Ureter (tissue), 1 donor: ENCODE measurements around the gene SYNCRIP. TPM values are rescaled to one million over a fixed set of nuclear protein-coding genes. Genes with fewer than 3 reads are reported as not detected.
"Not testable (repeated sequence)": the region's sequence is repeated elsewhere in the genome, so short reads cannot be mapped to it uniquely, and the experiment has no call there.

Experiments used
- DNase-seq: peaks from one replicate; pipeline ENCODE4 v3.0.0-alpha.2; 2020; ENCODE audit warnings: low spot score
- total RNA-seq: library from RNA; stranded (reverse); gene quantifications from one replicate; pipeline ENCODE4 v1.2.4, GENCODE V29; 2023
- donor health status: DM: yes; HTN: yes; CAD: no.

SYNCRIP gene
- 124 TPM for total RNA-seq

DNA sequence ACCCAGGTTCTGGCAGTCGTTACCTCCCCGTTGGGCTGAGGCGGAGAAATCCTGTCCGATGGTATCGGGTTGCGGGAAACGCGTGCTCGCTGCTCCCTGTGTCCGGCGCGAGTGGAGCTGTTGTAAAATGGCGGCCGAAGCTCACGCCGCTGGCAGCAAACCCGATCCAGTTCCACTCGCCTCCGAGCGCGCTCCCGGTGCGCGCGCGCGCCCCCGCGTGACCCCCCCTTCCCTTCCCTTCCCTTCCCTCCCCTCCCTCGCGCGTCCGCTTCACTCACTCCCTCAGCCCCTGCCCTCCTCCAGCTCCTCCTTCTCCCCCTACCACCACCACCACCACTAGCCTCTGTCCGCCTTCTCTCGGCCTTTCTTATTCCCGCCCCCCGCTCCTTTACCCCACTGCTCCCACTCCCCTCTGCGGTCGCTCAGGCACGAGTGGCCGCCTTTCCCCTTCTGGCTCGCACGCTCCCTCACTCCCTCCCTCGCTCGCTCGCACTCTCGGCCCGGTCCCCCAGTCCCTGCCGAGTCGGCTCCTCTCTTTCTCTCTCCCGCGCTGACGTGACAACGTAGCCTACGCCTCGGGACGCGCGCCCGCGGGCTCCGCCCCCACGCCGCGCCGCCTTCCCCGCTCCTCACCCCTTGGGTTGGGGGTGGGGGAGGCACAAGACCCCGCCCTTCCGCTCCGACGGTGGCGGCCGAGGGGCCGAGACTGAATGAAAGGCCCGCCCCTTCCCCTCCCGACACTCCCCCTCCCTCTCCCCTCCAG, at the start of gene SYNCRIP:
Gene SYNCRIP, minus strand, starts transcription at position 113 of the 763 bp plus-strand sequence. CDS start 1,447 bp downstream, outside the sequence.
- peak; percentile 100 for DNase-seq

DNA sequence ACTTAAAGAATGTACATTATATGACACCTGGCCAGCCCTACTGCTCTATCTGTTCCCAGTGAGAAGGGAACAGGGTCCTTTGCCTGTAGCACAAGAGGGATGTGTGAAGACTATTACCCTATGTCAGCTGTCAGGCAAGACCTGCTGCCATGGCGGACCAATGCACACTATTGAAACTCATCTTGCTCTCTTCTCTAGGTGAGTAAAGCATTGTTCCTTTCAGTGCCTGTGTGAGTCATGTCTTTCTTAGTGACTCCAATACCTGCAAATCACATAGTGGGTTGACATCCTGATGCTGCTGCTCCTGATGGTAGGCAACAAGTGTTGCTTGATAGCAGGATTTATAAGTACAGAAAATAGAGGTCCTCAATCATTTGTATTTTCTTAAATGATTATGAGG, 48.8 kb upstream of the SYNCRIP start:
- no peak for DNase-seq

DNA sequence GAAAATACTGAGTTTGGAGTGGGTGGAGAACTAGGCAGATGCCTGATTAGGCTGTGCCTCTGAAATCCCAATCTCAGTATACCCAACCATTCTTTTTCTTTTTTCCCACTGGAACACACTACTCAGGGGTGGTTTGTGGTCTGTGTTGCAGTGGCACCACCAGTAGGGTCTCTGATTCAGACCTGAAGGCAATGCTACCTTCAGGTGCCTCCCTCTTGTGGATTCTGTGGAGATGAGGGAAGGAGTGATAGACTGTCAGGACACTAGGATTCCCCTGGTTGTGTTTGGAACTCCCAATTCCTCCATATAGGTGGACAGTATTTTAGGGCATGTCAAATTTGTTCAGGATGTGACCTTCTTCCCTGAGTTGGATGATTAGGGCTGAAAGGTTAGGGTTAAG, 47.4 kb upstream of the SYNCRIP start:
- DNase-seq = no peak

DNA sequence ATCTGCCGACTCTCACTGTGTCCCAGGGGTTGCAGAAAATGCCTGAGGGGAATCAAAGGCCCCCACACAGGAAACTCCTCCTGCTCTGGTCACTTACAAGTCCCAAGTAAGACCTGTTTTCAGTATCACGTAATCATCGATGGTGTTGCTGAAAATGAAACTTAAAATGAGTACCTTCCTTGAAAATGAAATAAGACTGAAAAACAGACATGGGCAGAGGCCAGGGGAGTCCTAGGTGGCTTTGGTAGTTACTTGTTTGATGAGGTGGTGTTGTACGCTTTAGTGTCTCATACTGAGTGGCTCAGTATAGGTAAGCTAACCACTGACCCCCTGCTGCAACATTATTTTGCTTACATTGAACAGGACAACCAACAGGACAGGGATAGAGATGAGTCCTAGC, 43.0 kb upstream of the SYNCRIP start:
- DNase-seq = no peak

DNA sequence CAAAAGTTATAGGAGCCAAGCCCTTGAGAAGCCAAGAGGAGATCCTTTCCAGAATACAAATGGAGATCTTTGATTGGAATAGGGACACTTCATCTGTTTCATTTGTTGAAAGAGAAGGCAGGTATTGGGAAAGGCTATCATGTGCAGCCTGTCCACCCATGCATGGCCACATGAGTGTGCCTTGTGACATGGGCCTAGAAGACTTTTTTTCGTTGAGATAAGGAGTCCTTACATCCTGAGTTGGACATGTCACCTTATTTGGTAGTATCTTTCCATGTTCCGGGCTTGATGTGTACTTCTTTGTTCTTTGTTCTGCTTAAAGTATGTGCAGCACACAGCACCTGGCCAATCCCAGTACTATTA, 42.1 kb upstream of the SYNCRIP start:
- no peak for DNase-seq

DNA sequence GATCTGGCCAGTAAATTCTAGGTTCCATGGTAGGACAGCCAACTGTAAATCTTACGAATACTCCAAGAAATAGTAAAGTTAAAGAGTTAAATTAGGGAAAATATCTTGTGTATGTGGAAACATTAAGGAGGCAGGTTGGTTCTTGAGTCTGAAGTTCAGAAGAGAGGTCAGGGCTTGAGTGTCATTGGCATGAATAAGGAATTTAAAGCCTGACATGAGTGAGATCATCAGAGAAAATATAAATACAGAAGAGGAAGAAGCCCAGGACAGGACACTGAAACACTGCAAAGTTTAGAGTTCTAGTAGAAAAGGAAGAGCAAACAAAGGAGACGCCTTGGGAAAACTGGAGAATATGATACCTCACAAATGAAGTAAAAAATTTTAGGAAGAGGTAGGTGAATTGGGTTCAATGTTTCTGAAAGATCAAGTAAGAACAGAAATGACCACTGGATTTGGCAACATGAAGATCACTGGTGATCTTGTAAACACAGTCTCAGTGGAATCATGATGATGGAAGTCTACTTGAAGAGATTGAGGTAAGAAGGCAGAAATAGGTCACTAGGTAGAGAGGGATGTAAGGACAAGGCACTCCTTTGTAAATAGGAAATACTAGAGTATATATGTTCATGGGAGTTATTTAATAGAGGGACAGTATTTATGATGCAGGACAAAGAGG, 41.6 kb upstream of the SYNCRIP start:
- no peak for DNase-seq

DNA sequence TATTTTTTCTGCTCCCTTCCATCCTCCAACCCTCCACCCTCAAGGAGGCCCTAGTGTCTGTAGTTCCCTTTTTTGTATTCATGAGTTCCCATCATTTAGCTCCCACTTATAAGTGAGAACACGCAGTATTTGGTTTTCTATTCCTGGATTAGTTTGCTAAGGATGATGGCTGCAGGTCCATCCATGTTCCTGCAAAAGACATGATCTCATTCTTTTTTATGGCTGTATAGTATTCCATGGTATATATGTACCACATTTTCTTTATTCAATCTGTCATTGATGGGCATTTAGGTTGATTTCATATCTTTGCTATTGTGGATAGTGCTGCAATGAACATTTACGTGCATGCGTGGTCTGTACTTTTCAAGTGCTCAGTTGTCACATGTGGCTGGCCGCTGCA, 39.2 kb upstream of the SYNCRIP start:
- not testable (repeated sequence) for DNase-seq

DNA sequence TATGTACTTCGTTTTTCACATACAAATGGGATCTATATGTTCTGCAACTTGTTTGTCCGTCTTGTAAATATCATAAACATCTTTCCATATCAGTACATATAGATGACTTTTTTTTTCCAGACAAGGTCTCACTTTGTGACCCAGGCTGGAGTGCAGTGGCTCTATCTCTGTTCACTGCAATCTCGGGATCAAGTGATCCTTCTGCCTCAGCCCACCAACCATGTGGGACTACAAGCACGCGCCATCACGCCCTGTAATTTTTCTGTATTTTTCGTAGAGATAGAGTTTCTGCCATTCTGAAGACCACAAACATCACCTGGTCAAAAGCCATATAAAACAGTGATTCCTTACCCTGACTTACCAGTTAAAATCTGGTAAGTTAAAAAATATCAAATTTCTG, 37.7 kb upstream of the SYNCRIP start:
- DNase-seq = no peak

DNA sequence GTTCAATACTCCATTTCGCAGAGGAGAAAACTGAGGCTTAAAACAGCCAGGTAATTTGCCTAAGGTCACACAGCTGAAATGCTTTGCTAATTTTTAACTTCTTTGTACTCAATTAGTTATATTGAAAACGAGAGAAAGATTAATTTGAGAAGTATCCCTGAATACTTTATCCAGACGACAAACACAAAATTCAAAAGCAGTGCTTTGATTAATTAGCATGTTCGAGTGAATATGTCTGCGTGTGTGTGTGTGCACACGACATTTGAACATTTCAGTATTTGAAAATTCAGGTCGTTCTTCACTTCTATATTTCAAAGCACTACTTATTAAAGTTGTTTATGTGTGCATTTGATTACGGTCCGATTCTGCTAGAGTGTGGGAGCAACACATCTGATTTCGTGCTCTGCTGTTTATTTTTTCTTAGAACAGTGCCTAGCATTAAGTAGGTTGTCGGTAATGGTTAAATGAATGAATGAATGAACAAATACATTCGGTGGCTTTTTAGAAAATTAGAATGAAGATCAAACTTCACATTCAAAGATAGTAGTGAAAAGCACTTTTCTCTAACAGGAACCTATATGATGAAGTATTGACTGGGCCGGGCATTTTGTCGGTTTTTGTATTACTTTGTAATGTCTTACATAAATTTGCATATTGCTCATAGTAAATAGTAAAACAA, 36.9 kb upstream of the SYNCRIP start:
- DNase-seq = no peak

DNA sequence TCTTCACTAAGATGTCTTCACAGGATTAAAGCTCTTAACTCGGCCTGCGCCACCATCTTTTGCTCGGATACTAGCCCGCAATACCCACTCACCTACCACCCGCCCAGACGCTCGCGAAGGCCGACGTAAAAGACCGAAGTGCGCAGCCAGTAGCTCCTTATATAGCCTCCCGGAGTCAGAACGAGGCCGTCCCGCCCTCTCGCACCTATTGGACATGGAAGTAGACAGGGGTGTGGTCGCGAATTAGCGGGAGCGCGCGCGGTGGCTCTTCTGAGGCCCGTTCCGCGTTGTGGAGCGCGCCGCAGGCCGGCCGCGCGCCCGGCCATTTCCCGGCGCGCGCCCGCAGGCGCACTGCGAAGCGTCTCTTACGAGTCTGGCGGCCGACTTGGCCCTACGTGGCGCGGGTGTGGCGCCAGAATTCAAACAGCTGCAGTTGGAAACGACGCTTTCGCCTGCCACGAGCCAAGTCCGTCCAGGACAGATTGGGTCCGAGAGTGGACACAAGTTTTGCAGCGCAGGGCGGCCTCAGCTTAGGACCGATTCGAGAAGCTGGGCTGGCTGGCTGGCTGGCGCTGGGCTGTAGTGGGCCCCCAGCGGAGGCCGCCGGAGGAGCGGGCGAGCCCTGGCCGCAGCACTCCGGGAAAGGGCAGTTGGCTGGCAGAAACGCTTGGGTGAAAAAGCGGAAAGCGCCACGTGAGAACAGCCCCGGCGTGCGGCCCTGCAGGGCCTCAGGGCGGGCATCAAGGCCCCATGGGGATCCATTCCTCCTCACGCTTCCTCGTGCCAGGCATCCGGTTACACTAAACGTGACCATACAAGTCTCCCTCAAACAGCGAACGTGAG, 36.1 kb upstream of the SYNCRIP start:
- peak; percentile 99 for DNase-seq

DNA sequence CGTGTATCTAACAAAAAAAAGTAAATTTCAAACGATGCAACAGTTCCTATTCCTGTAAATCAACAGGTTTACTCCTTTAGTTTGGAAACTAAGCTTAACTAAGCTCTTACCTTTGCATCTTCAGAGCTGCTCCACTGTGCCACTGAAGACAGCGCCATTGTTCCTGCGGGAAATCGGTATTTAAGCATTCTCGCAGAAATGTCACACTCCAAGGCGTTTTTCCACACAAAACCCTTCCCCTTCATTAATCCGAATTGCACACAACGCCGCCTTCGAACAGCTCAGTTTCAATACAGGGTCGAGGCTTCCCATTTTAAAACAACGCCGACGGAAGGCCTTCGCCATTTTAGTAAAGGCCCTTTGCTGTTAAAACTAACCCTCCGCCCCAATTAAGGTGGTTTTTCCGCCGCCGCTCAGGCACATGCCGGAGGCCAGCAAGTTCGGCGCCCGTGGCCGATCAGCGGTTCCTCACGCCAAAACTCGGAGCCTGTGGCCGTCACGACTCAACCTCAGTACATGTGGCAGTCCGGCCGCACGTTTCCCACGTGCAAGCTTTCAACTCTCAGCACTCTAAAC, 35.4 kb upstream of the SYNCRIP start:
- DNase-seq = no peak

DNA sequence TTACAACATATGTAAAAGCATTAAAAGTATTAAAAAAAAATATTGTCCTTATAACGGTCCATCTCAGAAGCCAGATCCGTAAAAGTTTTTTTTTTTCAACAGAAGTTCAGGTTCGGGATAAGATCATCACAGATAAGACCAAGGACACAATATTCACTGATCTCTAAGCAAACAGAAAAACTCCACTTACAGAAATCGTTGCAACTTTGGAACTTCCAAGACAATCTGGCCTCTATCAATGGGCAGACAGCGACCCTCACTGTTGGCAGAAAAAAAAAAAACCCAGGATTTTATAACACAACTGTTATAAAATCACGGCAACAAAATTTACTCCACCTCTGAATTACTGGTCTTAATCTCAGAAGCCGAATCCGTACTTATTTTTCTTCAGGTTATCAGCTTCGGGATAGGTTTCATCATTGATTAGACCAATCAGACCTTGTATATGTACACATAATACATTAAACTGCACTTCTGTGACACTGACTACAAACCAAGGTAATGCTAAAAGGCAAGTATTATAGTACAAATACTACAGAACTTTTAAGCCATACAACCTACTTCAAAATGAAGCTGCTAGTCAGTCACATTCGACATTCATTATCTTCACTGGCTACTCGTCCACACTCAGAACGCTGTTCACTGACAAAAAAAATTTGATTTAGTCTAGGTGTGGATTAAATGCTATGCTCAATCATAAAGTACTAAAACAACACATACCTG, 34.7 kb upstream of the SYNCRIP start:
- no peak for DNase-seq

DNA sequence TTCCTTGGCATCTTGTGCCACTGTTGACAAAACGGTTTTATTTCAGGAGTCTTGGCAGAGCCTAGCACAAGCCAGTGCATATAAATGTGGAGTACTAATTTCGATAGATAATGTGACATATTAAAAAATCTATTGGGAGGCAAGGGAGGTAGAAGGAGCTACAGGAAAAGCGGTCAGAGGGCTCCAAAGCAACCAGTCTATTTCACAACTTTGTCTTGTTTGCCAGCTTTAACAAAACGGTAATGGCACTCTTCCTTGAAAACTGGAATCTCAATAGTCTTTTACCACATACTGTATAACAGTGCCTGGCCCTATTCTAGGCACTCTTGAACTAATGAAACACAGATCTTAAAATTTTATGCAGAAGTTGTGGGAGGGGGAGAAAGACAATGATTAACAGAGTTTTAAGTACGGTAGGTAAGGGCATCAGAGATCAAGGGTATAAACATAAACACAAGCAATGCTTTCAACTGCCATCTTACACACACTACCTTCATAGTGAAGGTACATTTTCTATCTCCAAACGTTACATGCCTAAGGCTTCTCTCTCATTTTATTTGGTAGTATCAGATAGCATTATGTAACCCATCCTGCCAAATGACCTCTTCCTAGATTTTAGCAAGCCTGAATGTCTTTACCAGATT, 33.5 kb upstream of the SYNCRIP start:
- no peak for DNase-seq

DNA sequence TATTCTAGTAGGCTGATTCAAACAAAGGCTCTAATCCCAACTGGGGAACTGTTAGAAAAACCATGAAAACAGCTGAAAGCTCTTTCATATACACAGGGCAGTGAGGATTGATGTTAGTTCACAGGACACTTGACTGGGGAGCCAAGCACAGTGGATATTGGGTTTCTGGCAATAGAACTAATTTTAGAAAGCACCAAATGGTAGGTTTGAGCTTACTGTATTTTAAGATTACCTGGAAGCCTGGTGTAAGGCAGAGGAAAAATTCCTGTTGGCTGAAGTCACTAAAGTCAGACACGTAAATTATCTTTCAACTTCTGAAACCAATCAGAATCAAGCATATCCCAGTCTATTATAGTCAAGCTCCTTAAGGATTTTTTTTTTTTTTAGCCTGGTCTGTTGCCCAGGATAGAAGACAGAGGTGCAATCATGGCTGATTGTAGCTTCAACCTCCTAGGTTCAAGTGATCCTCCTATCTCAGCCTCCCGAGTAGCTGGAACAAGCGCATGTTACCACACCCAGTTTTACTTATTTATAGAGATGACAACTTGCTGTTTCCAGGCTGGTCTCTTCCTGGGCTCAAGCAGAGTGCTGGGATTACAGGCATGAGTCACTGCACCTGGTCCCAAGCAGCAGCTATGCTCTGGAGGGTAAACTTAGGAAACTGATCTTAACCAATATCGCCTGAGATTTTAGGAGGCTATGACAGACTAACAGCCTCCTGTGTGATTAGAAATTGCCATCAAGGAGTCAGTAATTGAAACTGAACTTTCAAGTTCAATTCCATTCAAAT, 32.5 kb upstream of the SYNCRIP start:
- no peak for DNase-seq

DNA sequence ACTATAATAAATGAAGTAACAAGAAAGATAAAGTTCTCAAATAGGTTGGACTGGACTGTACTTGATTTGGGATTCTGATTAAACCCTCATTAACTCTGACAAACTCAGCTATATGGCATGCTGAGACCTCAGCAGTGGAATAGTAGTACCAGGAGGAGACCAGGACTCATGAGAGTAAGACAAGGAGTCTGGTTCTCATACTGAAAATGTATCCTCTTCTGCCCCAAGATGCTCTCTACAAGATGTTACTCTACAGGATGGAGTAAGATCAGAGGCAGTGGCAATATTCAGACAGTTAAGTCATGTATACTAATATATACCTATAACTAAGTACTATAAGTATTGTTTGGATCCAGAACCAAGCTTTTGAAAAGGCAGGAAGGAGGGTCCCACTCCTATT, 31.9 kb upstream of the SYNCRIP start:
- no peak for DNase-seq

DNA sequence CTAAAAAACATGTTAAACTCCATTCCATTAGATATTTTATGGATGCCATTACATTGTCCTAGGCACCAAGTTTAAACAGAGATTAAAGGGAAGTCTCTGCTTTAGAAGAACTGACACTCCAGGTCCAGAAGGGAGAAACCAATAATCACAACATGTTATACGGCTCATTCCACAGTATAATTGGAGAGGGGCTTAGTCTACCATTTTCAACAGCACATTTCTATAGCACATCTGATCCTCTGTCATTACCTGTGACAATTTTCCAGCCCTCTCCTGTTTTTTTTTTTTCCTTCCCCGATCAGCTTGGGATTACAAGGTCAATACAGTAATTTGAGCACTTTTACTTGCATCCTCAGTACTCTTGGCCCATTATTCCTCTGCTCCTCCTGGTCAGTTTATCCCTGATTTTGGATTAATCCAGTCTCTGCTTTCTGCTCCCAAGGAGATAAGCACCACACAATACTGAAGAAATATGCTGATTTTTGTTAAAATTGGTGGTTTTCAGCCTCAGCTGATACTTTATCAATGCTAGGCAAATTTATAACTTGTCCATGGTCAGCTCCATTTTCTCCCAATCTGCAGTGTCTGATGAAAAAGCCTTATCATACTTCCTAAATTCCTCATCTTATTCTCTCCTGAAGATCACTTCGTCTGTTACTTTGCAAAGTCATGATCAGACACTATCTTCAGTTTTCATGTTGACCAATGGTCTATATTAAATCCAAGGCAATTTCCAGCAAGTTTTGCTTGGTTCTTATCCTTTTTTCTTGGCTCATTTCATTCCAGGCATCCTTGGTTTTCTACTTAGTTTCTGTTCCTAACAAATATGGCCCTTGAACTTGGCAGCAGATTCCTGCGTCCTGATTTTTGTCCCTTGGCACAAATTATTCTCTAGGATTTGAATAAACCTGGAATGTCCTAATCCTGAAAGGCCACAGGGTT, 30.8 kb upstream of the SYNCRIP start:
- DNase-seq = no peak

DNA sequence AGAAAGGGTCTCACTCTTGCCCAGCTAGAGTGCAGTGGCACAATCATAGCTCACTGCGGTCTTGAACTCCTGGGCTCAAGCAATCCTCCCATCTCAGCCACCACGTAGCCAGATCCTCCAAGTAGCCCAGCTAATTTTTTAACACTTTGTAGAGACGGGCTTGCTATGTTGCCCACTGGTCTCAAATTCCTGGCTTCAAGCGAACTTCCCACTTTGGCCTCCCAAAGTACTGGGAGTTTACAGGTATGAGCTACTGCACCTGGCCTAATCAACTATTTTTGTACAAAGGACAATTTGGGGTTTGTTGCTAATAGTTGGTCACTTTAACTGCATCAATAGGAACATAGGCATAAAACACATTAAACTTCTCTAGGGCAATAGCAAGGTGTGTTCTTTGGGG, 29.9 kb upstream of the SYNCRIP start:
- DNase-seq = no peak

DNA sequence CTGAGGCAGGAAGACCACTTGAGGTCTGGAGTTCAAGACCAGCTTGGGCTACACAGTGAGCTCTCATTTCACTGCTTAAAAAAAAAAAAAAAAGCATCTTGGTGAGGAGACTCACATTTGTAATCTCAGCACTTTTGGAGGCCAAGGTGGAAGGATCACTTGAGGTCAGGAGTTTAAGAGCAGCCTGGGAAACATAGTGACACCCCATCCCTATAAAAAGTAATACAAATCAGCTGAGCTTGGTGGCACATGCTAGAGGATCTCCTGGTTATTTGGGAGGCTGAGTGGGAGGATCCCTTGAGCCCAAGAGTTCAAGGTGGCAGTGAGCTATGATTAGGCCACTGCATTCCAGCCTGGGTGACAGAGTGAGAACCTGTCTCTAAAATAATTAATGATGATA, 29.4 kb upstream of the SYNCRIP start:
- no peak for DNase-seq

DNA sequence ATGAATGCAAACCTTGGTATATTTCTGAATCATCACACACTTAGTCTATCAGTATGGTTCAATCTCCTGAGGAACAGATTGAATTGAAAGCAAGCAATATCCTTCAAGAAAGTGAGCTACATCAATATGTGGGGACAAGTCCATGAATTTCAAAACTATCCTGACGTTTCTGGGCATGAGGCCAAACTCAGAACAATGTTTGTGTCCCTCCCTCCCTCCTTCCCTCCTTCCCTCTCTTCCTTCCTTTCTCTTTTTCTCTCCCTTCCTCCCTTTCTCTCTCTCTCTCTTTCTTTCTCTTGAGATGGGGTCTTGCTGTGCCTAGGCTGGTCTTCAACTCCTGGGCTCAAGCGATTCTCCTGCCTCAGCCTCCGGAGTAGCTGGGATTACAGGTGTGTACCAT, 27.9 kb upstream of the SYNCRIP start:
- DNase-seq = no peak
